PC-9 (cell line): ENCODE data around the gene NATD1.

Experiments
- EZH2 ChIP-seq: fragments of 200-600 bp; sonication (generic); IDR thresholded peaks from 2 replicates; pipeline ENCODE4 v1.8.0; 2017; ENCODE audit warnings: antibody characterized with exemption, low read depth
- TF ChIP-seq, protein P1 (sequence below): fragments of 200-600 bp; sonication (generic); conservative IDR thresholded peaks from 2 replicates; pipeline ENCODE4 v1.6.1; 2017; ENCODE audit warnings: mixed run types, antibody characterized with exemption, mild to moderate bottlenecking, moderate library complexity

DNA sequence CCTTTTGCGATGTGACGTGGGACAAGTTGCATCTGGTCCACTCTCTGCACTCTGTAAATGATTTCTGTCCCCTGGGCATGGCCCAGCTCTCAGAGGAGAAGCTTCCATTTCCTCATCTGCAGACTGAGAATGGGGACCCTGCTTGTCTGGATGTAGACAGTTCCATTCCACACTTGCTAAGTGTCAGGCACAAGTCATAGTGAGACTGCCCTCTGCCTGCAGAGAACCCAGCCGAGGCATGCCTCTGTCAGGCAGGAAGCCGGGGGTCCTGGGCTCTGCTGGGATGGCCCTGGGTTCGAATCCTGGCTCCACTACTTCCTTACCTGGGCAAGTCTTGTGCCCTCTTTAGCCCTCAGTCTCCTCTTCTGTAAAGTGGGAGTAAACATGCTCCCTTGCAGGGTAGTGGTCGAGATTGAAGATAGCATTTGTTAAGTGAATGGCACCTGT is 35.4 kb upstream of the NATD1 start:
- TF ChIP-seq, protein P1, sequence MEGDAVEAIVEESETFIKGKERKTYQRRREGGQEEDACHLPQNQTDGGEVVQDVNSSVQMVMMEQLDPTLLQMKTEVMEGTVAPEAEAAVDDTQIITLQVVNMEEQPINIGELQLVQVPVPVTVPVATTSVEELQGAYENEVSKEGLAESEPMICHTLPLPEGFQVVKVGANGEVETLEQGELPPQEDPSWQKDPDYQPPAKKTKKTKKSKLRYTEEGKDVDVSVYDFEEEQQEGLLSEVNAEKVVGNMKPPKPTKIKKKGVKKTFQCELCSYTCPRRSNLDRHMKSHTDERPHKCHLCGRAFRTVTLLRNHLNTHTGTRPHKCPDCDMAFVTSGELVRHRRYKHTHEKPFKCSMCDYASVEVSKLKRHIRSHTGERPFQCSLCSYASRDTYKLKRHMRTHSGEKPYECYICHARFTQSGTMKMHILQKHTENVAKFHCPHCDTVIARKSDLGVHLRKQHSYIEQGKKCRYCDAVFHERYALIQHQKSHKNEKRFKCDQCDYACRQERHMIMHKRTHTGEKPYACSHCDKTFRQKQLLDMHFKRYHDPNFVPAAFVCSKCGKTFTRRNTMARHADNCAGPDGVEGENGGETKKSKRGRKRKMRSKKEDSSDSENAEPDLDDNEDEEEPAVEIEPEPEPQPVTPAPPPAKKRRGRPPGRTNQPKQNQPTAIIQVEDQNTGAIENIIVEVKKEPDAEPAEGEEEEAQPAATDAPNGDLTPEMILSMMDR = no peak
- TF ChIP-seq EZH2 = no peak
